SK-N-MC (cell line): ENCODE data around the gene UNC93B1.

Experiments used
- EZH2 ChIP-seq: fragments of 200-600 bp; sonication (generic); IDR thresholded peaks from one replicate; pipeline ENCODE4 v1.6.1; 2017; ENCODE audit warnings: antibody characterized with exemption
- POLR2AphosphoS5 ChIP-seq: IDR thresholded peaks from 2 replicates; pipeline ENCODE4 v1.6.1; 2012; ENCODE audit warnings: mild to moderate bottlenecking, low read depth, low read length, borderline replicate concordance

- TF ChIP-seq POLR2AphosphoS5: no peak
- TF ChIP-seq EZH2: no peak
Measured at GRCh38 chr11:68014947-68015447, 11.1 kb upstream of the UNC93B1 start.
